Astrocyte of the spinal cord (primary cell): ENCODE measurements around the gene NME2.

Source experiments
- DNase-seq: peaks from one replicate; pipeline ENCODE4 v3.0.0; 2011; ENCODE audit warnings: low read depth, low spot score
- H3K4me3 ChIP-seq: 2 replicates; pipeline ENCODE4 v1.5.1; 2011; ENCODE audit warnings: low read depth, mild to moderate bottlenecking, low read length, moderate library complexity
- in situ Hi-C: cut with HindIII; loops from 2 replicates; pipeline ENCODE4 v1.10.0; 2017; ENCODE audit warnings: low sequenced_read_pairs
- TF ChIP-seq, protein P1 (sequence below): IDR thresholded peaks from 2 replicates; pipeline ENCODE4 v1.5.1; 2012; ENCODE audit warnings: low read depth, mild to moderate bottlenecking, low read length, inconsistent platforms

NME2 gene

GRCh38 chr17:51135956-51136355 lies 30.3 kb upstream of the NME2 start:
- no peak for DNase-seq
- in situ Hi-C loops: no loop called here
- H3K4me3 ChIP-seq: no peak overlapping the region
- TF ChIP-seq, protein P1, sequence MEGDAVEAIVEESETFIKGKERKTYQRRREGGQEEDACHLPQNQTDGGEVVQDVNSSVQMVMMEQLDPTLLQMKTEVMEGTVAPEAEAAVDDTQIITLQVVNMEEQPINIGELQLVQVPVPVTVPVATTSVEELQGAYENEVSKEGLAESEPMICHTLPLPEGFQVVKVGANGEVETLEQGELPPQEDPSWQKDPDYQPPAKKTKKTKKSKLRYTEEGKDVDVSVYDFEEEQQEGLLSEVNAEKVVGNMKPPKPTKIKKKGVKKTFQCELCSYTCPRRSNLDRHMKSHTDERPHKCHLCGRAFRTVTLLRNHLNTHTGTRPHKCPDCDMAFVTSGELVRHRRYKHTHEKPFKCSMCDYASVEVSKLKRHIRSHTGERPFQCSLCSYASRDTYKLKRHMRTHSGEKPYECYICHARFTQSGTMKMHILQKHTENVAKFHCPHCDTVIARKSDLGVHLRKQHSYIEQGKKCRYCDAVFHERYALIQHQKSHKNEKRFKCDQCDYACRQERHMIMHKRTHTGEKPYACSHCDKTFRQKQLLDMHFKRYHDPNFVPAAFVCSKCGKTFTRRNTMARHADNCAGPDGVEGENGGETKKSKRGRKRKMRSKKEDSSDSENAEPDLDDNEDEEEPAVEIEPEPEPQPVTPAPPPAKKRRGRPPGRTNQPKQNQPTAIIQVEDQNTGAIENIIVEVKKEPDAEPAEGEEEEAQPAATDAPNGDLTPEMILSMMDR: no peak

DNA sequence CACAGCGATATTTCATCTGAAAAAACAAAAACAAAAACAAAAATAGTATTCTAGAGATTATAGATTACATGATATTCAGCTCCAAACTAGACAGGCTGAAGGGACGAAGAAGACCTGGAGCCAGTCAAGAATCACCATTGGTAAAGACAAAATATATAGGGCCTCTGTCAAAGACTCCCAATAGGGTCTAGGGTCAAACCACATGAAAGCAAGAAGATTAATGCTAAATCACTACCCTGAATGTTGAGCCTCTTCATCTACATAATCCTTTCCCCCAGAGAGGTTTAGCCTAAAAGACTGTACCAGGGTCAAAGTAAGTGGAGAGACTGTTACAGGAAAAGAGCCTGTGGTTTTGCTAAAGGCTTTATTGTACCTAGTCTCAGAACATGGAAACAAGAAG lies 23.6 kb upstream of the NME2 start:
- TF ChIP-seq, protein P1: no peak
- in situ Hi-C loops: no loop called here
- DNase-seq: no peak
- H3K4me3 ChIP-seq: no peak overlapping the region

DNA sequence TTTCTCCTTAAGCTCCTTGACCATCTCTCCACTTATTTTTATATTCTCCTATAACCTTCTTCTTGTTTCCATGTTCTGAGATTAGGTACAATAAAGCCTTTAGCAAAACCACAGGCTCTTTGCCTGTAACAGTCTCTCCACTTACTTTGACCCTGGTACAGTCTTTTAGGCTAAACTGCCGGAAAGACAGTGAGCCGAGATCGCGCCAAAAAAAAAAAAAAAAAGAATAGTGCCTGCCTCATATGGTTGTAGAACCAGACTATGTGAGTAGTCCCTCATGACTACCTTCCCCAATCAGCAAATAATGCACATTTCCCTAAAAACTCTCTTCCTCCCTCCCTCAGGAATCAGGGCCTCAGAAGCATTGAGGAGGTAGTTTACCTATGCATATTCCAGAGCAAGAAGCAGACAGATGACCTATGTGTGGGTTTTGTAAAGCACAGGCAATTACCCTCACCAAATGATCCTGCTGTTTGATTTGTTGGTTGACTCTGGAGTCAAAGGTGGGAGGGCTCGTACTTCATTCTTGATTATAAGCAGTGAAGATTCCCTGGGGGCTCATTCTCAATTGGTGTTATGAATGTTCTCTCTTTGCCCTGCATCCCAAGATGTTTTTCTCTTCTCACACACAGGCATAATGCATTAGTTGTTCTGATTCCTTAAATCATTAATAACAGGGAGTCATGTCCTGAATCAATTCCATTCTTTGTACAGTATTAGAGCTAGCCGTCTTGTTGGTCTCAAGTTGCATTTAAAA lies 21.8 kb upstream of the NME2 start:
- in situ Hi-C loops: no loop called here
- no peak overlapping the region for H3K4me3 ChIP-seq
- TF ChIP-seq, protein P1: no peak
- no peak for DNase-seq

DNA sequence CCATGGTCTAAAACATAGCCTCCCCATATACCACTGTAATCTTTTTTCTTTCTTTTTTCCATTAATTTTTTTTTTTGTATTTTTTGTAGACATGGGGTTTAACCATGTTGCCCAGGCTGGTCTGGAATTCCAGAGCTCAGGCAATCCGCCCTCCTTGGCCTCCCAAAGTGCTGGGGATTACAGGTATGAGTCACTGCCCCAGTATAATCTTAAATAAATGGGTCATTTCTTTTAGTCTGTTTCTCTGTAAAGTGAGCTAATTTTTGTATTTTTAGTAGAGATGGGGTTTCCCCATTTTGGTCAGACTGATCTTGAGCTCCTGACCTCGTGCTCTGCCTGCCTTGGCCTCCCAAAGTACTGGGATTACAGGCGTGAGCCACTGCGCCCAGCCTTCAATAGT lies 18.6 kb upstream of the NME2 start:
- TF ChIP-seq, protein P1: no peak
- DNase-seq: no peak
- in situ Hi-C loops: no loop called here
- no peak overlapping the region for H3K4me3 ChIP-seq

DNA sequence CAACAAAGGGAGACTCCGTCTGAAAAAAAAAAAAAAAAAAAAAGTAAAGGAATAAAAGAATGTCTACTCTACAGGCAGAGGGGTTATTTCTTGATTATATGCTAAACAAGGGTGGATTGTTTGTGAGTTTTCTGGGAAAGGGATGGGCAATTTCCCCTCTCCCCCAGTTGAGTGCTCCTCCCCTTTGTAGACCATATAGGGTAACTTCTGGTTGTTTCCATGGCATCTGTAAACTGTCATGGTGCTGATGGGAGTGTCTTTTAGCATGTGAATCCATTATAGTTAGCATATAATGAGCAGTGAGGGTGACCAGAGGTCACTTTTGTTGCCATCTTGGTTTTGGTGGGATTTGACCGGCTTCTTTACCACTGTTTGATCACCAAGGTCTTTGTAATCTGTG lies 17.0 kb upstream of the NME2 start:
- H3K4me3 ChIP-seq: no peak overlapping the region
- DNase-seq: no peak
- TF ChIP-seq, protein P1: no peak
- in situ Hi-C loops: no loop called here

GRCh38 chr17:51150932-51151331 lies 15.3 kb upstream of the NME2 start:
- H3K4me3 ChIP-seq: no peak overlapping the region
- in situ Hi-C loops: no loop called here
- TF ChIP-seq, protein P1: no peak

DNA sequence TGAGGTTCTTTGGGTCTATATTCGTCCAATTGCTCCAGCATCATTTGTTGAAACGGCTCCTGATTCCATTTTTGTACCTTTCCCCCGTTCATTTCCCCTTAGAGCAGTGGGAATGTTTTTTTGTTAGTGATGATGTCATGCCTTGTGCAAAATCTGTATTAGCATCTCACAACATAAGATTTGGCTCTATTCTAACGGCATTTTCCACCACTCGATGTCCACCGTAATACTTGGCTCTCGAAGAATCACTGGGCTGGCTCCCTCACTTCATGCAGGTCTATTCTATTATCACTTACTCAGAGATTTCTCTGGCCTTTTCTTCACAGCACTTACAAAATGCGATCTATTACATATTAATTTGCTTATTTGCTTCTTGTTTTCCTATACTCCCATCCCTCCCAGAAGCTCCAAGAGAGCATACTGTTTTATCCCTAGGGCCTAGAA lies 13.4 kb upstream of the NME2 start:
- TF ChIP-seq, protein P1: no peak
- in situ Hi-C loops: no loop called here
- peak overlapping the region; percentile 38 for H3K4me3 ChIP-seq
- DNase-seq: no peak

More at GRCh38 chr17:51150932-51151331, 15.3 kb upstream of the NME2 start:
- no peak for DNase-seq
